ENCODE results near the gene GSTCD. TPM values are rescaled to one million over a fixed set of nuclear protein-coding genes. Genes with fewer than 3 reads are reported as not detected.
"Not testable (repeated sequence)": the region's sequence is repeated elsewhere in the genome, so short reads cannot be mapped to it uniquely, and the experiment has no call there.

The GSTCD gene
- total RNA-seq, 1 donor from 2014 or later = 7.4 TPM

DNA sequence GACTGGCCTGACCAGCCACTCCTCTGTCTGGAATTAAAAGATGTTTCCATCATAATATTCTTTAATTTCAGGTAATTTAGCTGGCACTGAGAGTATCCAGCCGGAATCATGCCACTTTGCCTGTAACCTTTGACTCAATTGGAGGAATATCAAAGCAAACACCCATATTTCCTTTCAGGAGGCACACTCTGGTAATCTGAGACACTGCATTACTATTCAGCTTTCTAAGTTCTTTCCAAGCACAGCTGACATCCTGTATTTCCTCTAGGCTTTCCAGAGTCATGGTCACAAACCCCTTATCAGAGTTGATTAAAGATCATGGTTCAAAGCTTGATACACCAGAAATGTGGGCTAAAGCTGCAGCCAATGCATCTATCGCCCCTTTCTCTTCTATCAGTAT, 29.4 kb upstream of the GSTCD start:
- Mint-ChIP-seq H3K4me1 (ENCODE audit: low read depth) (peaks cover 14% of the 10 kb centered on the region), H3K9me3 (ENCODE audit: low read depth) (no peaks in the 10 kb centered on the region), H3K27ac (ENCODE audit: unreplicated experiment) (no peak overlapping the region), H3K36me3 (ENCODE audit: low read depth) (peaks cover 8% of the 10 kb centered on the region), H3K27me3 (ENCODE audit: low read depth) (no peaks in the 10 kb centered on the region), H3K4me3 (ENCODE audit: unreplicated experiment) (no peak overlapping the region)
- TF ChIP-seq, protein P1, sequence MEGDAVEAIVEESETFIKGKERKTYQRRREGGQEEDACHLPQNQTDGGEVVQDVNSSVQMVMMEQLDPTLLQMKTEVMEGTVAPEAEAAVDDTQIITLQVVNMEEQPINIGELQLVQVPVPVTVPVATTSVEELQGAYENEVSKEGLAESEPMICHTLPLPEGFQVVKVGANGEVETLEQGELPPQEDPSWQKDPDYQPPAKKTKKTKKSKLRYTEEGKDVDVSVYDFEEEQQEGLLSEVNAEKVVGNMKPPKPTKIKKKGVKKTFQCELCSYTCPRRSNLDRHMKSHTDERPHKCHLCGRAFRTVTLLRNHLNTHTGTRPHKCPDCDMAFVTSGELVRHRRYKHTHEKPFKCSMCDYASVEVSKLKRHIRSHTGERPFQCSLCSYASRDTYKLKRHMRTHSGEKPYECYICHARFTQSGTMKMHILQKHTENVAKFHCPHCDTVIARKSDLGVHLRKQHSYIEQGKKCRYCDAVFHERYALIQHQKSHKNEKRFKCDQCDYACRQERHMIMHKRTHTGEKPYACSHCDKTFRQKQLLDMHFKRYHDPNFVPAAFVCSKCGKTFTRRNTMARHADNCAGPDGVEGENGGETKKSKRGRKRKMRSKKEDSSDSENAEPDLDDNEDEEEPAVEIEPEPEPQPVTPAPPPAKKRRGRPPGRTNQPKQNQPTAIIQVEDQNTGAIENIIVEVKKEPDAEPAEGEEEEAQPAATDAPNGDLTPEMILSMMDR (IDR thresholded peaks at IDR 0.05) = no peak
- no peak for DNase-seq (ENCODE audit: low spot score)

DNA sequence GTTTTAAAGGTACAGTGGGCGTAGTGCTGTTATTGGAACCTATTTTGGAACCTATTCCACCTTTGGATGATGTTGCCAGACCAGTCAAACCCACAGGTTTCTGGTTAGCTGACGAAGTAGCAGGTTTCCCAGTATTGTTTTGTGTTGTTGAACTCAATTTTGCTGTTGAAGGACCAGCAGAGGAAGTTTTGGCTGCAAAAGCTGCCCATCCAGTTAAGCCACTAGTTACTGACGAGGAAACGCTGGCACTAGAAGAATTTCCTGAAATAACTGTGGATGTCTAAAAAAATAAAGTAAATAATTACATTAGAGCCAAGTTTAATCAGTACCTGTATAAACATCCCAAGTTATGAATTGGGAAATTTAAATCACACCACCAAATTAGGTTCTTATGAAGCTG, 25.5 kb upstream of the GSTCD start:
- Mint-ChIP-seq H3K4me1 (ENCODE audit: low read depth) (peaks cover 14% of the 10 kb centered on the region), H3K27me3 (ENCODE audit: low read depth) (no peaks in the 10 kb centered on the region), H3K27ac (ENCODE audit: unreplicated experiment) (no peak overlapping the region), H3K4me3 (ENCODE audit: unreplicated experiment) (no peak overlapping the region), H3K36me3 (ENCODE audit: low read depth) (peaks cover 14% of the 10 kb centered on the region), H3K9me3 (ENCODE audit: low read depth) (no peaks in the 10 kb centered on the region)
- TF ChIP-seq, protein P1 (IDR thresholded peaks at IDR 0.05) = no peak
- DNase-seq (ENCODE audit: low spot score) = no peak

DNA sequence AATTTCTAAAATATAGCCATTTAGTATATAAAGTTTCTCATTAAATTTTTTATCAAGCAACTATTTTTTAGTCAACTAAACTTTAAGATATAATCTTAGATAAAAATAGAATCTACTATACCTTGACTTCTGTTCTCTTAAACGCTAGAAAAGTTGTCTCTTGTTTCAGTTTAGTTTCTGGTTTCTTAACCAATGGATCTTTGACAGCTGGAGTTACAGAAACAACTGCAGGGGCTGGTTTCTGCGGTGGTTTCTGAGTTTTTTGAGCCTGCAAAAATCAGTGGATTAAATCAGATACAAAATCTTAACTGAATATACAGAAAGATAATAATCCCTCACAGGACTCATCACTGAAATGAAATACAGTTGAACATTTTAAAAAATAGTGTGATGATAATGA, 22.0 kb upstream of the GSTCD start:
- H3K9me3 Mint-ChIP-seq (ENCODE audit: low read depth) = no peaks in the 10 kb centered on the region
- no peak for DNase-seq (ENCODE audit: low spot score)
- no peak overlapping the region for H3K27ac Mint-ChIP-seq (ENCODE audit: unreplicated experiment)
- H3K36me3 Mint-ChIP-seq (ENCODE audit: low read depth) = peaks cover 26% of the 10 kb centered on the region
- no peaks in the 10 kb centered on the region for H3K27me3 Mint-ChIP-seq (ENCODE audit: low read depth)
- H3K4me1 Mint-ChIP-seq (ENCODE audit: low read depth) = peaks cover 3% of the 10 kb centered on the region
- no peak overlapping the region for H3K4me3 Mint-ChIP-seq (ENCODE audit: unreplicated experiment)
- TF ChIP-seq, protein P1 (IDR thresholded peaks at IDR 0.05) = no peak

DNA sequence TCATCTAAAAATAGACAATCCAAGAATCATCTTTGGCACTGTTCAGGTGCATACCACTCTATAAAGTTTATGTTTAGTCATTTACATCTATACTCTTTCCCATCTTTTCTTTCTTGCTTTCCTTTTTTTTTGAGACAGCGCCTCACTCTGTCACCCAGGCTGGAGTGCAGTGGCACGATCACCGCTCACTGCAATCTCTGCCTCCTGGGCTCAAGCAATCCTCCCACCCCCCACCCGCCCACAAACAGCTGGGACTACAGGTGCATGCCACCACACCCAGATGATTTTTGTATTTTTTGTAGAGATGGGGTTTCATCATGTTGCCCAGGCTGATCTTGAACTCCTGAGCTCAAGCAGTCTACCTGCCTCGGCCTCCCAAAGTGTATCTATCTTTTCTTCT, 13.8 kb upstream of the GSTCD start:
- H3K36me3 Mint-ChIP-seq (ENCODE audit: low read depth) = peaks cover 18% of the 10 kb centered on the region
- H3K27me3 Mint-ChIP-seq (ENCODE audit: low read depth); H3K9me3 Mint-ChIP-seq (ENCODE audit: low read depth); H3K4me1 Mint-ChIP-seq (ENCODE audit: low read depth); H3K4me3 Mint-ChIP-seq (ENCODE audit: unreplicated experiment); DNase-seq (ENCODE audit: low spot score); H3K27ac Mint-ChIP-seq (ENCODE audit: unreplicated experiment): not testable (repeated sequence)

DNA sequence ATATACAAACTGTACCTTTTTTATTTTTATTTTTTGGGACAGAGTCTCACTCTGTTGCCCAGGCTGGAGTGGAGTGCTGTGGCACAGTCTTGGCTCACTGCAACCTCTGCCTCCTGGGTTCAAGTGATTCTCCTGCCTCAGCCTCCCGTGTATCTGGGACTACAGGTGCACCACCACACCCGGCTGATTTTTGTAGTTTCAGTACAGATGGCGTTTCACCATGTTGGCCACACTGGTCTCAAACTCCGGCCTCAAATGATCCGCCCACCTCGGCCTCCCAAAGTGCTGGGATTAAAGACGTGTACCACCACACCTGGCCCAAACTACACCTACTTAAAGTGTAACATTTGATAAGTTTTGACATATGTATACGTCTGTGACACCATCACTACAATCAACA, 12.8 kb upstream of the GSTCD start:
- not testable (repeated sequence) for H3K4me3 Mint-ChIP-seq (ENCODE audit: unreplicated experiment); H3K9me3 Mint-ChIP-seq (ENCODE audit: low read depth); DNase-seq (ENCODE audit: low spot score); H3K27ac Mint-ChIP-seq (ENCODE audit: unreplicated experiment); H3K4me1 Mint-ChIP-seq (ENCODE audit: low read depth); H3K27me3 Mint-ChIP-seq (ENCODE audit: low read depth)
- peaks cover 16% of the 10 kb centered on the region for H3K36me3 Mint-ChIP-seq (ENCODE audit: low read depth)

DNA sequence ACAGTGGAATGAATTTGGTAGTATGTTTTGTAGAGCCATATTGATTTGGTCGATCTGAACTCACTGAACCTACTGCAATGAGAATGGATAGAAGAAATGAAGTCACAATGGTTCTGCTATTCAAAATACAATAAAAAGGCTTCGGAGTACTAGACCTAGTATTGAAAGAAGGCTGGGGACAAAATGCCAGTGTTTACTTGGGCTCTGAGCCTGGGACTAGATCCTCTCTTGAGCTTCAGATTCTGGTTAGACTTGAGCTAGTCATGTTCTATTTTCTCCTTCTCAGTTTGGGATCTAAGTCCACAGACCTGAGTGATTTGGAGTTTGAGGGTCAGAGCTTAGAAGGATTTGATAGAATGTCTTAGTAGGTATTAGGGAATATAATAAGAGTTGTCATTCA, 10.0 kb upstream of the GSTCD start:
- Mint-ChIP-seq H3K27me3 (ENCODE audit: low read depth) (no peaks in the 10 kb centered on the region), H3K36me3 (ENCODE audit: low read depth) (peaks cover 9% of the 10 kb centered on the region), H3K4me1 (ENCODE audit: low read depth) (peaks cover 3% of the 10 kb centered on the region), H3K4me3 (ENCODE audit: unreplicated experiment) (no peak overlapping the region), H3K9me3 (ENCODE audit: low read depth) (no peaks in the 10 kb centered on the region), H3K27ac (ENCODE audit: unreplicated experiment) (no peak overlapping the region)
- TF ChIP-seq, protein P1 (IDR thresholded peaks at IDR 0.05) = no peak
- no peak for DNase-seq (ENCODE audit: low spot score)

Data from chondrocyte (in vitro differentiated cells).